NB4 (cell line): Measurements from ENCODE around the gene MIAT.

Experiments used
- DNase-seq: peaks from one replicate; pipeline ENCODE4 v3.0.0; 2010; ENCODE audit warnings: low read depth
- H3K4me3 ChIP-seq: one replicate; pipeline ENCODE4 v1.5.1; 2011; ENCODE audit warnings: mild to moderate bottlenecking, low read depth, low read length, moderate library complexity
- CTCF ChIP-seq: IDR thresholded peaks from one replicate; pipeline ENCODE4 v1.5.1; 2012; ENCODE audit warnings: low read depth, low read length
- MAX ChIP-seq: IDR thresholded peaks from 2 replicates; pipeline ENCODE4 v1.6.1; 2011; ENCODE audit warnings: low read depth, low read length
- MYC ChIP-seq: IDR thresholded peaks from 2 replicates; pipeline ENCODE4 v1.6.1; 2011; ENCODE audit warnings: low read depth, low read length
- POLR2A ChIP-seq: IDR thresholded peaks from 2 replicates; pipeline ENCODE4 v1.6.1; 2011; ENCODE audit warnings: mild to moderate bottlenecking; ENCODE audit not compliant: insufficient read length; ENCODE audit errors: extremely low read depth

MIAT gene

GRCh38 chr22:26689513-26690301 is 32.3 kb downstream of the MIAT start:
- no peak overlapping the region for H3K4me3 ChIP-seq
- no peak for DNase-seq
- no peak for TF ChIP-seq MAX
- no peak for TF ChIP-seq POLR2A
- TF ChIP-seq MYC, result no peak
- TF ChIP-seq CTCF, result no peak

GRCh38 chr22:26690654-26691376 is 33.4 kb downstream of the MIAT start:
- no peak overlapping the region for H3K4me3 ChIP-seq
- no peak for TF ChIP-seq MYC
- no peak for TF ChIP-seq CTCF
- no peak for TF ChIP-seq MAX
- TF ChIP-seq POLR2A, result no peak
- DNase-seq, result no peak

GRCh38 chr22:26691377-26691716 is 34.0 kb downstream of the MIAT start:
- DNase-seq, result no peak
- no peak overlapping the region for H3K4me3 ChIP-seq
- TF ChIP-seq MYC, result no peak
- TF ChIP-seq CTCF, result no peak
- TF ChIP-seq POLR2A, result no peak
- TF ChIP-seq MAX, result no peak

GRCh38 chr22:26692215-26692614 is 34.8 kb downstream of the MIAT start:
- DNase-seq, result no peak
- no peak overlapping the region for H3K4me3 ChIP-seq
- no peak for TF ChIP-seq MAX
- TF ChIP-seq POLR2A, result no peak

GRCh38 chr22:26697151-26697550 is 39.8 kb downstream of the MIAT start:
- no peak for TF ChIP-seq CTCF
- TF ChIP-seq MAX, result no peak
- no peak for TF ChIP-seq POLR2A
- TF ChIP-seq MYC, result no peak
- H3K4me3 ChIP-seq, result no peak overlapping the region
- DNase-seq, result no peak

- no peak overlapping the region for H3K4me3 ChIP-seq
- TF ChIP-seq CTCF (no peak), MYC (no peak), POLR2A (no peak), MAX (no peak)
- DNase-seq, result no peak
Measured at GRCh38 chr22:26700462-26700861, 43.1 kb downstream of the MIAT start.
